Omental fat pad (tissue), 4 donors: ENCODE results near the gene SLC25A21. TPM values are rescaled to one million over a fixed set of nuclear protein-coding genes. Genes with fewer than 3 reads are reported as not detected.
"Not testable (repeated sequence)": the region's sequence is repeated elsewhere in the genome, so short reads cannot be mapped to it uniquely, and the experiment has no call there.

Experiments
- ATAC-seq: fragments of 150-250 bp; one replicate; pipeline ENCODE4 v1.9.1; 2016; ENCODE audit warnings: mild to moderate bottlenecking, moderate library complexity; ENCODE audit not compliant: low FRiP score
- DNase-seq: peaks from one replicate; pipeline ENCODE4 v3.0.0-alpha.2; 2019; ENCODE audit warnings: low spot score
- total RNA-seq, 4 donors: library from RNA; depleted of rRNA; stranded (reverse); fragments of >200 nt; gene quantifications; one replicate each; pipeline ENCODE4 v1.1.0, GENCODE V29; 2016
- TF ChIP-seq, protein P1 (sequence below), 3 donors: fragments of 450-650 bp; IDR thresholded peaks; one replicate each; pipeline ENCODE4 v1.5.1; 2016 to 2017; ENCODE audit warnings: antibody characterized with exemption in 3 of 3, mild to moderate bottlenecking in 3 of 3, moderate library complexity in 2 of 3

Gene SLC25A21
- total RNA-seq, 4 donors from 2014 or later = 0.38 to 1.4 TPM; not detected in 2

GRCh38 chr14:36910578-36910977 lies 261.8 kb downstream of the SLC25A21 start:
- ATAC-seq (no peak), DNase-seq (no peak)
- TF ChIP-seq, protein P1, sequence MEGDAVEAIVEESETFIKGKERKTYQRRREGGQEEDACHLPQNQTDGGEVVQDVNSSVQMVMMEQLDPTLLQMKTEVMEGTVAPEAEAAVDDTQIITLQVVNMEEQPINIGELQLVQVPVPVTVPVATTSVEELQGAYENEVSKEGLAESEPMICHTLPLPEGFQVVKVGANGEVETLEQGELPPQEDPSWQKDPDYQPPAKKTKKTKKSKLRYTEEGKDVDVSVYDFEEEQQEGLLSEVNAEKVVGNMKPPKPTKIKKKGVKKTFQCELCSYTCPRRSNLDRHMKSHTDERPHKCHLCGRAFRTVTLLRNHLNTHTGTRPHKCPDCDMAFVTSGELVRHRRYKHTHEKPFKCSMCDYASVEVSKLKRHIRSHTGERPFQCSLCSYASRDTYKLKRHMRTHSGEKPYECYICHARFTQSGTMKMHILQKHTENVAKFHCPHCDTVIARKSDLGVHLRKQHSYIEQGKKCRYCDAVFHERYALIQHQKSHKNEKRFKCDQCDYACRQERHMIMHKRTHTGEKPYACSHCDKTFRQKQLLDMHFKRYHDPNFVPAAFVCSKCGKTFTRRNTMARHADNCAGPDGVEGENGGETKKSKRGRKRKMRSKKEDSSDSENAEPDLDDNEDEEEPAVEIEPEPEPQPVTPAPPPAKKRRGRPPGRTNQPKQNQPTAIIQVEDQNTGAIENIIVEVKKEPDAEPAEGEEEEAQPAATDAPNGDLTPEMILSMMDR (IDR thresholded peaks at IDR 0.05) = no peak

DNA sequence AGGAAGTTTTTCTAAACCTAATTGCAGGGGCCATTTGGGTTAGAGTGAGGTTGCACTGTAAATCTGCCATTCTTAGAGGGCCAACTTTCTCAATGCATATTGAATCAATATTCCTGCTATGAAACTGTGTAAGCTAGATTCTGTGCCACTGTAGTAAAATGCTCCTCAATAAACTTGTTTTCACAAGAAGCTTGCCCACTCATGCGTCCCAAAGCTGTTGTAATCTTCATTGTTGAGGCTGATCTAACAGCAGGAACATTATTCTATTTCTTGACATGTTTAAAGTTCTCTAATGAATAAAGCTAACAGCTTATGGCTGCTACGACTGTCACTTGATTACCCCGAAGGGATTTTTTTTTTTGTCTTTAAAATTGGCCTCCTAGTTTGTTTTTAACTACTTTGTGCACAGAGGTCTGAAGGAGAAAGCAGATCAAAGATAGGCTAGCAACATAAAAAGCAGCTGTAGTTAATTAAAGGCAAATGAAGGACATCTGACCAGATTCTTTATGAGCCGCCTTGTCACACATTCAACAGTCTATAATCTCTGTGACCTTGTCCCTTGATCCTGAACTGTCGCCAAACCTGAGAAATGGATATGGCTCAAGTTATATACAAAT lies 267.0 kb downstream of the SLC25A21 start:
- no peak for ATAC-seq
- DNase-seq = no peak
- TF ChIP-seq, protein P1 (IDR thresholded peaks at IDR 0.05) = no peak

GRCh38 chr14:36901861-36902260 lies 270.5 kb downstream of the SLC25A21 start:
- TF ChIP-seq, protein P1 (IDR thresholded peaks at IDR 0.05) = no peak
- ATAC-seq (no peak), DNase-seq (no peak)

GRCh38 chr14:36900846-36901245 lies 271.6 kb downstream of the SLC25A21 start:
- TF ChIP-seq, protein P1 (IDR thresholded peaks at IDR 0.05) = no peak
- ATAC-seq = no peak
- DNase-seq = no peak

- DNase-seq, ATAC-seq: not testable (repeated sequence)
Observed at GRCh38 chr14:36896300-36896699, 276.1 kb downstream of the SLC25A21 start.

GRCh38 chr14:36884049-36884448 lies 288.4 kb downstream of the SLC25A21 start:
- TF ChIP-seq, protein P1 (IDR thresholded peaks at IDR 0.05) = no peak
- ATAC-seq (no peak), DNase-seq (no peak)

- DNase-seq (no peak), ATAC-seq (no peak)
- TF ChIP-seq, protein P1 (IDR thresholded peaks at IDR 0.05) = no peak
Observed at GRCh38 chr14:36880276-36880675, 292.1 kb downstream of the SLC25A21 start.
